Measurements from ENCODE around the gene TGFBR2. TPM values are rescaled to one million over a fixed set of nuclear protein-coding genes. Genes with fewer than 3 reads are reported as not detected.

The TGFBR2 gene
- total RNA-seq, 4 donors from 2014 or later: 95.3 to 255 (median 211) TPM

- H3K4me1 ChIP-seq: no peaks in the 10 kb centered on the region
- intact Hi-C loops (cut with DNase I; ENCODE audit: low total_unique reads): no loop called here
- no peaks in the 10 kb centered on the region for H3K36me3 ChIP-seq
- H3K9me3 ChIP-seq: no peaks in the 10 kb centered on the region
- DNase-seq: no peak
- TF ChIP-seq CTCF (IDR thresholded peaks at IDR 0.05) (no peak), POLR2A (IDR thresholded peaks at IDR 0.05) (no peak)
- H3K4me3 ChIP-seq: no peak overlapping the region
- no peaks in the 10 kb centered on the region for H3K27me3 ChIP-seq
- H3K27ac ChIP-seq: no peak overlapping the region
Observed at GRCh38 chr3:30737743-30738499, 131.5 kb downstream of the TGFBR2 start.

GRCh38 chr3:30738605-30739004 is 132.2 kb downstream of the TGFBR2 start:
- Histone ChIP-seq H3K27me3 (no peaks in the 10 kb centered on the region), H3K9me3 (no peaks in the 10 kb centered on the region), H3K36me3 (no peaks in the 10 kb centered on the region), H3K27ac (no peak overlapping the region), H3K4me1 (no peaks in the 10 kb centered on the region), H3K4me3 (no peak overlapping the region)
- DNase-seq: no peak
- TF ChIP-seq CTCF (IDR thresholded peaks at IDR 0.05): no peak
- no peak for TF ChIP-seq POLR2A (IDR thresholded peaks at IDR 0.05)
- intact Hi-C loops (cut with DNase I; ENCODE audit: low total_unique reads): no loop called here

- no peaks in the 10 kb centered on the region for H3K9me3 ChIP-seq
- DNase-seq: no peak
- H3K36me3 ChIP-seq: no peaks in the 10 kb centered on the region
- no peak overlapping the region for H3K4me3 ChIP-seq
- no peaks in the 10 kb centered on the region for H3K4me1 ChIP-seq
- intact Hi-C loops (cut with DNase I; ENCODE audit: low total_unique reads): no loop called here
- no peak for TF ChIP-seq POLR2A (IDR thresholded peaks at IDR 0.05)
- TF ChIP-seq CTCF (IDR thresholded peaks at IDR 0.05): no peak
- no peak overlapping the region for H3K27ac ChIP-seq
- no peaks in the 10 kb centered on the region for H3K27me3 ChIP-seq
Observed at GRCh38 chr3:30741889-30742288, 135.5 kb downstream of the TGFBR2 start.

GRCh38 chr3:30742796-30743619 is 136.6 kb downstream of the TGFBR2 start:
- TF ChIP-seq CTCF (IDR thresholded peaks at IDR 0.05) (no peak), POLR2A (IDR thresholded peaks at IDR 0.05) (no peak)
- DNase-seq: no peak
- Histone ChIP-seq H3K4me3 (no peak overlapping the region), H3K36me3 (no peaks in the 10 kb centered on the region), H3K4me1 (no peaks in the 10 kb centered on the region), H3K27ac (no peak overlapping the region), H3K27me3 (no peaks in the 10 kb centered on the region), H3K9me3 (no peaks in the 10 kb centered on the region)
- intact Hi-C loops (cut with DNase I; ENCODE audit: low total_unique reads): no loop called here

All from uterus (tissue), 4 donors.